Measurements from ENCODE around the gene SORCS2. TPM values are rescaled to one million over a fixed set of nuclear protein-coding genes. Genes with fewer than 3 reads are reported as not detected.

SORCS2 gene
- total RNA-seq, 1 donor from 2014 or later = 7.2 TPM

DNA sequence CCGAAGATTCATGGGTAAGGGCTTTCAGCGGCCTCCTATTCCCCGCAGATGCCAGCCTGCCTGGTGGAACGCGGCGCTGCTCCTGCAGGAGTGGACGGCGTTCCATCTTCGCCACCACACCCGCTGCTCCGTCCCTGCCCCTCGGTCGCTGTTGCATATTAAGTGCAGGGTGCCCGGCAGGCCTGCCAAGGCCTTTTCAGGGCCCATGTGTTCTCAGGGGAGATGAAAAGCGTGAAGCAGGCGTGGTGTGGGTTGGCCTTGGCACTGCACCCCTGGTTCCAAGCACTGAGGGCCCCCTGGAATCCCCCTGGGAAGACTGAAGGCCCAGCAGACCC lies 52.0 kb downstream of the SORCS2 start:
- ATAC-seq (no peak), DNase-seq (no peak)
- no peaks in the 10 kb centered on the region for H3K9me3 ChIP-seq
- intact Hi-C loops (cut with DNase I) = no loop called here
- no peaks in the 10 kb centered on the region for H3K4me1 ChIP-seq
- no peak overlapping the region for H3K4me3 ChIP-seq
- no peak for TF ChIP-seq CTCF (IDR thresholded peaks at IDR 0.05)
- no peaks in the 10 kb centered on the region for H3K27me3 ChIP-seq
- H3K36me3 ChIP-seq = no peaks in the 10 kb centered on the region
- no peak overlapping the region for H3K27ac ChIP-seq

GRCh38 chr4:7244751-7245320 lies 52.5 kb downstream of the SORCS2 start:
- TF ChIP-seq CTCF (IDR thresholded peaks at IDR 0.05) = no peak
- ATAC-seq (no peak), DNase-seq (no peak)
- no peaks in the 10 kb centered on the region for H3K36me3 ChIP-seq
- intact Hi-C loops (cut with DNase I) = no loop called here
- H3K4me3 ChIP-seq = no peak overlapping the region
- H3K27me3 ChIP-seq = no peaks in the 10 kb centered on the region
- H3K27ac ChIP-seq = no peak overlapping the region
- H3K4me1 ChIP-seq = no peaks in the 10 kb centered on the region
- H3K9me3 ChIP-seq = no peaks in the 10 kb centered on the region

GRCh38 chr4:7247521-7247920 lies 55.2 kb downstream of the SORCS2 start:
- Histone ChIP-seq H3K4me1 (no peaks in the 10 kb centered on the region), H3K27ac (no peak overlapping the region), H3K27me3 (no peaks in the 10 kb centered on the region), H3K36me3 (no peaks in the 10 kb centered on the region), H3K4me3 (no peak overlapping the region), H3K9me3 (no peaks in the 10 kb centered on the region)
- intact Hi-C loops (cut with DNase I) = no loop called here
- DNase-seq = no peak
- ATAC-seq = no peak
- TF ChIP-seq CTCF (IDR thresholded peaks at IDR 0.05) = no peak

- no peak for ATAC-seq
These were observed 55.6 kb downstream of the SORCS2 start for GRCh38 chr4:7247946-7248345.

DNA sequence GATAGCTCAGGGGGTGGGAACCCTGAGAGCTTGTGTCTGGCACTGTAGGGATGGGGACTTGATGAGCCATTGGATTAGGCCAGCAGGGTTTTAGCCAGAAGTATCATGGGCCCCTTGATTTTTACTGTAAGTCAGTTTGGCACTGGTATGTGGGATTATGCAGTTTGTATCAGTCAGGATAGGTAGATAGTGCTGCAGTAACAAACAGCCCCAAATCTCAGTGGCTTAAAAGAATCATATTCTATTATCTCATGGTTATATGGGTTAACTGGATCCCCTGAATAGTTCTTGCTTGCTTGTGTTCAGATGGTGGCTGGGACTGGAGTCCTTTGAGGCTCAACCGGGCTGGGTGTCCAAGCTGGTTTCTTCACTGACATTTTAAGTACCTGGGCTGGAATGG lies 56.5 kb downstream of the SORCS2 start:
- H3K27ac ChIP-seq = no peak overlapping the region
- no peaks in the 10 kb centered on the region for H3K36me3 ChIP-seq
- ATAC-seq (no peak), DNase-seq (no peak)
- H3K9me3 ChIP-seq = no peaks in the 10 kb centered on the region
- intact Hi-C loops (cut with DNase I) = no loop called here
- H3K4me3 ChIP-seq = no peak overlapping the region
- no peak for TF ChIP-seq CTCF (IDR thresholded peaks at IDR 0.05)
- H3K4me1 ChIP-seq = no peaks in the 10 kb centered on the region
- H3K27me3 ChIP-seq = no peaks in the 10 kb centered on the region

More at GRCh38 chr4:7247946-7248345, 55.6 kb downstream of the SORCS2 start:
- Histone ChIP-seq H3K36me3 (no peaks in the 10 kb centered on the region), H3K27me3 (no peaks in the 10 kb centered on the region), H3K4me3 (no peak overlapping the region), H3K4me1 (no peaks in the 10 kb centered on the region), H3K9me3 (no peaks in the 10 kb centered on the region), H3K27ac (no peak overlapping the region)
- intact Hi-C loops (cut with DNase I) = no loop called here
- TF ChIP-seq CTCF (IDR thresholded peaks at IDR 0.05) = no peak
- DNase-seq = no peak

- Histone ChIP-seq H3K4me1 (no peaks in the 10 kb centered on the region), H3K27me3 (no peaks in the 10 kb centered on the region), H3K9me3 (no peaks in the 10 kb centered on the region), H3K4me3 (no peak overlapping the region), H3K36me3 (no peaks in the 10 kb centered on the region), H3K27ac (no peak overlapping the region)
- intact Hi-C loops (cut with DNase I) = no loop called here
- ATAC-seq = no peak
- no peak for TF ChIP-seq CTCF (IDR thresholded peaks at IDR 0.05)
- no peak for DNase-seq
These were observed 59.0 kb downstream of the SORCS2 start for GRCh38 chr4:7251321-7251720.
